Measurements from ENCODE around the gene DCC. TPM values are rescaled to one million over a fixed set of nuclear protein-coding genes. Genes with fewer than 3 reads are reported as not detected.

Gene DCC
- total and polyA plus RNA-seq, 4 donors, result 0.16 to 5.3 (median 2.5) TPM

DNA sequence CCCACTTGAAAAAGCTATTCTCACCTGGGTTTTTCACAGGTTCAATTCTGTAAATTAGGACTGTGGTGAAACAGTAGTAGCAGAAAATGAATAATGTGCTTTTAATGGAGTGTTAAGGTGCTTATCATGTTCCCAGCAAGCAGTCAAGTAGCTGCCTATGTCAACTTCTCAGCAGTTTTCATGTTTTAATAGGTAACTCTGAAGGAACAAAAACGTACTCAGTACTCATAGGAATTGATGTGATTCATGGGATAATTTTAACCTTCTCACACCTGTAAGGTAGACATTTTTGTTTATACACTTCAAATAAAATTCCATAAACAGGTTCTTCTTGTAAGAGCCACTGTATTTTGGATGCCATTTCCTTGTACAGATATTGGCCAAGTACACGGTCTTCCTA lies 1082.9 kb downstream of the DCC start:
- WGBS, 2 donors, result 44 to 66% methylated on average over 2 of the region's 2 CpGs
- H3K27me3 ChIP-seq (ENCODE audit: control insufficient read depth in 3 of 3, insufficient read depth in 3 of 3, low read length in 2 of 3), result no peaks in the 10 kb centered on the region
- no peak overlapping the region for H3K9ac ChIP-seq (ENCODE audit: insufficient read depth in 1 of 2, low read length in 2 of 2)
- DNase-seq (peak in 2 of 3 donors; percentile 44 to 69), ATAC-seq (ENCODE audit: insufficient read depth, low FRiP score) (peak; percentile 74)
- H3K9me3 ChIP-seq (ENCODE audit: control insufficient read depth in 4 of 4, insufficient read depth in 3 of 4, low read length in 3 of 4), result peaks cover 0 to 4% (median 0%) of the 10 kb centered on the region in 4 donors
- H3K27ac ChIP-seq (ENCODE audit: low read depth in 1 of 2, low read length in 1 of 2), result no peak overlapping the region
- peaks cover 0 to 5% (median 0%) of the 10 kb centered on the region in 5 donors for H3K4me1 ChIP-seq (ENCODE audit: control insufficient read depth in 5 of 5, insufficient read depth in 5 of 5, low read length in 5 of 5)
- no peak overlapping the region for H3K4me3 ChIP-seq
- TF ChIP-seq CTCF (IDR thresholded peaks at IDR 0.05; ENCODE audit: control extremely low read depth, extremely low read depth), result no peak
- H3K36me3 ChIP-seq (ENCODE audit: control insufficient read depth in 4 of 4, insufficient read depth in 4 of 4, low read length in 4 of 4), result no peaks in the 10 kb centered on the region

- no peaks in the 10 kb centered on the region for H3K27me3 ChIP-seq (ENCODE audit: control insufficient read depth in 3 of 3, insufficient read depth in 3 of 3, low read length in 2 of 3)
- ATAC-seq (ENCODE audit: insufficient read depth, low FRiP score) (no peak), DNase-seq (no peak)
- H3K4me3 ChIP-seq, result no peak overlapping the region
- no peak overlapping the region for H3K9ac ChIP-seq (ENCODE audit: insufficient read depth in 1 of 2, low read length in 2 of 2)
- no peaks in the 10 kb centered on the region for H3K36me3 ChIP-seq (ENCODE audit: control insufficient read depth in 4 of 4, insufficient read depth in 4 of 4, low read length in 4 of 4)
- H3K27ac ChIP-seq (ENCODE audit: low read depth in 1 of 2, low read length in 1 of 2), result no peak overlapping the region
- H3K9me3 ChIP-seq (ENCODE audit: control insufficient read depth in 4 of 4, insufficient read depth in 3 of 4, low read length in 3 of 4), result no peaks in the 10 kb centered on the region
- WGBS, 2 donors, result 70 to 82% methylated on average over 6 of the region's 6 CpGs
- peaks cover 0 to 5% (median 0%) of the 10 kb centered on the region in 5 donors for H3K4me1 ChIP-seq (ENCODE audit: control insufficient read depth in 5 of 5, insufficient read depth in 5 of 5, low read length in 5 of 5)
- TF ChIP-seq CTCF (IDR thresholded peaks at IDR 0.05; ENCODE audit: control extremely low read depth, extremely low read depth), result no peak
These were observed 1086.7 kb downstream of the DCC start for GRCh38 chr18:53426666-53427184.

- Histone ChIP-seq H3K27me3 (ENCODE audit: control insufficient read depth in 3 of 3, insufficient read depth in 3 of 3, low read length in 2 of 3) (no peaks in the 10 kb centered on the region), H3K36me3 (ENCODE audit: control insufficient read depth in 4 of 4, insufficient read depth in 4 of 4, low read length in 4 of 4) (no peaks in the 10 kb centered on the region), H3K27ac (ENCODE audit: low read depth in 1 of 2, low read length in 1 of 2) (no peak overlapping the region), H3K4me1 (ENCODE audit: control insufficient read depth in 5 of 5, insufficient read depth in 5 of 5, low read length in 5 of 5) (no peaks in the 10 kb centered on the region), H3K9me3 (ENCODE audit: control insufficient read depth in 4 of 4, insufficient read depth in 3 of 4, low read length in 3 of 4) (no peaks in the 10 kb centered on the region), H3K4me3 (no peak overlapping the region), H3K9ac (ENCODE audit: insufficient read depth in 1 of 2, low read length in 2 of 2) (no peak overlapping the region)
- 55 to 81% methylated on average over 3 of the region's 3 CpGs for WGBS, 2 donors
- TF ChIP-seq CTCF (IDR thresholded peaks at IDR 0.05; ENCODE audit: control extremely low read depth, extremely low read depth), result no peak
- DNase-seq (peak in 2 of 3 donors; percentile 15 to 20), ATAC-seq (ENCODE audit: insufficient read depth, low FRiP score) (no peak)
These were observed 1101.9 kb downstream of the DCC start for GRCh38 chr18:53441761-53442414.

All from lung (tissue), 12 donors.